ENCODE results near the gene MAOA.

Gene MAOA

DNA sequence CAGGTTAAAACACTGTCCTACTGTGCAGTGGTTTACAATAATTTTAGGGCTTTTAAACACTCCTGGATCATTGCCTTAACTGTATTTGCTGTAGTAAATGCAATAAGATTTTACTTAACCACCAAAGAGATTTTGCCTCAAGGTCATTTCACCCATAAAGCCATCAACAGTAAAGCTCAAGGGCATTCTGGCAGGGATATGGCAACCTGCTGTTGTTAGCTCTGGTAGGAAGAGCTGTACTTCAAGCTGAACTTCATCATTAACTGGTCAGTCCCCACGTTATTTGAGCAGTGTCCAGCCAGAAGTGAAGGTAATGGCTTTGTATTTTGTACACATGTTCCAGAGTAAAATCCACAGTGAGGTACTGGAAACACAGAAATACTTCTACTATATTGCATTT is 26.9 kb upstream of the MAOA start:
- TF ChIP-seq, protein P1, sequence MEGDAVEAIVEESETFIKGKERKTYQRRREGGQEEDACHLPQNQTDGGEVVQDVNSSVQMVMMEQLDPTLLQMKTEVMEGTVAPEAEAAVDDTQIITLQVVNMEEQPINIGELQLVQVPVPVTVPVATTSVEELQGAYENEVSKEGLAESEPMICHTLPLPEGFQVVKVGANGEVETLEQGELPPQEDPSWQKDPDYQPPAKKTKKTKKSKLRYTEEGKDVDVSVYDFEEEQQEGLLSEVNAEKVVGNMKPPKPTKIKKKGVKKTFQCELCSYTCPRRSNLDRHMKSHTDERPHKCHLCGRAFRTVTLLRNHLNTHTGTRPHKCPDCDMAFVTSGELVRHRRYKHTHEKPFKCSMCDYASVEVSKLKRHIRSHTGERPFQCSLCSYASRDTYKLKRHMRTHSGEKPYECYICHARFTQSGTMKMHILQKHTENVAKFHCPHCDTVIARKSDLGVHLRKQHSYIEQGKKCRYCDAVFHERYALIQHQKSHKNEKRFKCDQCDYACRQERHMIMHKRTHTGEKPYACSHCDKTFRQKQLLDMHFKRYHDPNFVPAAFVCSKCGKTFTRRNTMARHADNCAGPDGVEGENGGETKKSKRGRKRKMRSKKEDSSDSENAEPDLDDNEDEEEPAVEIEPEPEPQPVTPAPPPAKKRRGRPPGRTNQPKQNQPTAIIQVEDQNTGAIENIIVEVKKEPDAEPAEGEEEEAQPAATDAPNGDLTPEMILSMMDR (IDR thresholded peaks at IDR 0.05; ENCODE audit: low read depth, low read length), result no peak
- H3K4me3 ChIP-seq (ENCODE audit: low read depth, low read length), result no peak overlapping the region

DNA sequence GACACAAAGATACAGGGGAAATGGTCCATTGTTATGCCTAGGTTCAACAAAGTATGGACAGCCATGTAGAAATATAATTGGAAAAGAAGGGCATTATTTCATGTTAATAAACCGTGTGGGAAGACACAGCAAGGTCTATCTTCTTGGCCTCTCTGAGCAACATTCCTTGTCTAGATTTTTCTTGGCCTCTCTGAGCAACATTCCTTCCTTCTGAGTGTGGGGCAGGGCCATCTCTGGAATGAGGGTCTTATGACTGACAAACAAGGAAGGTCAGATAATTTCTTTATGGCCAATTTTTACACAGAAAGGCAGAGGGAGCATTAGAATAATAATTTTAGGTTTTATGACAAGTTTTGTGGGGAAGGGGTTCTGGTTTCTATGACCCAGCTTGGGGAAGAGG is 24.3 kb upstream of the MAOA start:
- TF ChIP-seq, protein P1 (IDR thresholded peaks at IDR 0.05; ENCODE audit: low read depth, low read length), result no peak
- no peak overlapping the region for H3K4me3 ChIP-seq (ENCODE audit: low read depth, low read length)

DNA sequence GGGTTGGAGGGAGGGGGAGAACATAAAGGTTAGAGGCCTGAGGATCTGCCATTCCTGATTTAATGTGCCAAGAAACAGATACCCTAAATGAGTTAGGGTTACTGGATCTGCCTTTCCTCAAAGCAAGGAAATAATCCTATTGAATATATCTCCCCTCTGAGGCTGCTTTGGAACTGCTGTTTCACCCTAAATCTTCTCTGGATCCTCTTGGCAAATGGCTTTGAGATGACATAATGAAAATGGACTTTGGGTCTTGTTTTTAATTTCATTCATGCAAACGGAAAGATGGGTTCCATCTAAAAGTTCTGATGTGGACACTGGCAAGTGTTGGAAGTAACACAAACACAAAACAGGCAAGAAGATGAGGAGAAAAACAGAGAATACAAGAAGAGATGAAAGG is 23.0 kb upstream of the MAOA start:
- H3K4me3 ChIP-seq (ENCODE audit: low read depth, low read length), result no peak overlapping the region
- TF ChIP-seq, protein P1 (IDR thresholded peaks at IDR 0.05; ENCODE audit: low read depth, low read length), result no peak

DNA sequence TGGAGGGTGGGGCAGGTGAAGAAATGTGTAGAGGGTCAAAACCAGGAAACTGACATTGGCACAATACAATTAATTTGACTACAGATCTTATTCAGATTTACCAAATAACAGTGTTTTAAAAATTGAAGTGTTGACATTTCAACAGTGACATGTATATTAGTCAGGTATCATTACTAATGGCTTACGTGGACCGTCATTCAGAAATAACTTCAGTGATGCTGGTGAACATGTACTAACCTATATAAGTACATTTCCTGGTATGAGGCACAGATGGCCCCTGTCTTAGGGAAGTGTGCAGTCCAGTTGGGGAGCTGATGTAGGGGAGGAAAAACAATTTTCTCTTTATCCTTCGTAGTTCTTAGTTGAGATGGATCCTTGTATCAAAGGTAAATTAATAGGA is 22.3 kb upstream of the MAOA start:
- TF ChIP-seq, protein P1 (IDR thresholded peaks at IDR 0.05; ENCODE audit: low read depth, low read length), result no peak
- H3K4me3 ChIP-seq (ENCODE audit: low read depth, low read length), result no peak overlapping the region

DNA sequence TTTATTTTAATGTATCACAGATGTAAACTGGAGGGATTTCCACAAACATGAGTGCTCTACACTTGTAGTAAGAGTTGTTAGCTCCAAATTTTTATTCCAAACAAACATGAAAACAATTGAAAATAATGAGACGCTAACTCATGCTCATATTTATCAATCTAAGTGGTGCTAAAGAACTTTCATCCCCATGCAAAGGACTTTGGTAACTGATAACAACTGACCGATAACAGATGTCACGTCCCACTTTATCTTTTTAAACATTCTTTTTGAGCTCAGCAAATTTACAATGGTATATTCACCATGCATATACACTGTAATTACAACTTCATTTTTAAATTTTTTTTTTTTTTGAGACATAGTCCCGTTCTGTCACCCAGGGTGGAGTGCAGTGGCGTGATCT is 15.6 kb upstream of the MAOA start:
- no peak overlapping the region for H3K4me3 ChIP-seq (ENCODE audit: low read depth, low read length)
- TF ChIP-seq, protein P1 (IDR thresholded peaks at IDR 0.05; ENCODE audit: low read depth, low read length), result no peak

DNA sequence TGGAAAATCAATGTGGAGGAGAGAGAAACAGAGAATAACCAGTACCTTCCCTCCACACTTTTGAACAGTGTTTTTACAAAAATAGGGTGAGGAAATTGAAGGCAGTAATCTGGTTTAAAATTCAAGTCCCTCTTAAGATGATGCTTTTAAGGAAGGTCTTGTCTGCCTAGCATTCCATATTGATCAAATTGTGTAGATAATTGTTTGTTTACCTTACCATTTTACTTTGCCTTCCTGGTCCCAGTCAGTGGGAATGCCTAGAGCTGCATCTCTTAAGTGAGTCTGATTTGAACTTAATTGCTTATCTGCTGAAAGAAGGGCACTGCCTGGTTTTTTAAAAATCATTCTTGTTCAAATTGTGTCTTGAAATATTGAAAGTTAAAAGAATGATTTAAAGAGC is 14.4 kb upstream of the MAOA start:
- no peak overlapping the region for H3K4me3 ChIP-seq (ENCODE audit: low read depth, low read length)
- TF ChIP-seq, protein P1 (IDR thresholded peaks at IDR 0.05; ENCODE audit: low read depth, low read length), result no peak

DNA sequence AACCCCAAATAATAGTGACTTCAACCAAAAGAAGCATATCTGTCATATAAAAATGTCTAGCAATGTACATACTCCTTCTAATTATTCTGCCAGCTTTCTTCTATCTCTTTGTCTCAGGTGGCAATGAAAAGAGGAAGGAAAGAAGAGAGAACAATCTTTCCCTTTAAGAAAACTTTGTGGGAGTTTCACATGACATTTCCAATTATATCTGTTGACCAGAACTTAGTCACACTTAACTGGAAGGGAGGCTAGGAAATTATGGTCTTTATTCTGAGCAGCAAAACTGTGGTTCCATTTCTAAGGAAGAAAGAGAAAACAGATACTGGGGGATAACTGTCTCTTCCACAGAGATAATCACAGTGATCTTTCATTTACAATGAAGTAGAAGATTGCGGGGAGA is 12.9 kb upstream of the MAOA start:
- no peak overlapping the region for H3K4me3 ChIP-seq (ENCODE audit: low read depth, low read length)
- TF ChIP-seq, protein P1 (IDR thresholded peaks at IDR 0.05; ENCODE audit: low read depth, low read length), result no peak
